ENCODE results near the gene SDF4. TPM values are rescaled to one million over a fixed set of nuclear protein-coding genes. Genes with fewer than 3 reads are reported as not detected.
"Not testable (repeated sequence)": the region's sequence is repeated elsewhere in the genome, so short reads cannot be mapped to it uniquely, and the experiment has no call there.

Gene SDF4
- total RNA-seq, 2 donors from 2014 or later, result 120 to 128 TPM

GRCh38 chr1:1178794-1179331, 52.9 kb downstream of the SDF4 start:
- peaks cover 0 to 7% of the 10 kb centered on the region in 2 donors for H3K27me3 ChIP-seq
- DNase-seq (ENCODE audit: low spot score), result no peak
- no peak for TF ChIP-seq CTCF (IDR thresholded peaks at IDR 0.05)

GRCh38 chr1:1177452-1178206, 54.2 kb downstream of the SDF4 start:
- H3K4me3 ChIP-seq, result no peak overlapping the region
- H3K27ac ChIP-seq, result no peak overlapping the region
- H3K27me3 ChIP-seq, result peaks cover 0 to 15% of the 10 kb centered on the region in 2 donors
- no peaks in the 10 kb centered on the region for H3K9me3 ChIP-seq
- no peak for TF ChIP-seq CTCF (IDR thresholded peaks at IDR 0.05)
- H3K4me1 ChIP-seq, result peaks cover 0 to 9% of the 10 kb centered on the region in 2 donors
- DNase-seq (ENCODE audit: low spot score), result no peak
- no peaks in the 10 kb centered on the region for H3K36me3 ChIP-seq

More at GRCh38 chr1:1178794-1179331, 52.9 kb downstream of the SDF4 start:
- Histone ChIP-seq H3K4me3 (no peak overlapping the region), H3K27ac (no peak overlapping the region), H3K36me3 (no peaks in the 10 kb centered on the region), H3K9me3 (no peaks in the 10 kb centered on the region), H3K4me1 (peaks cover 0 to 2% of the 10 kb centered on the region in 2 donors)

GRCh38 chr1:1176931-1177330, 54.9 kb downstream of the SDF4 start:
- Histone ChIP-seq H3K4me3 (no peak overlapping the region), H3K36me3 (no peaks in the 10 kb centered on the region), H3K4me1 (peaks cover 0 to 9% of the 10 kb centered on the region in 2 donors), H3K27ac (no peak overlapping the region), H3K27me3 (peaks cover 0 to 18% of the 10 kb centered on the region in 2 donors), H3K9me3 (no peaks in the 10 kb centered on the region)
- DNase-seq (ENCODE audit: low spot score), result no peak
- no peak for TF ChIP-seq CTCF (IDR thresholded peaks at IDR 0.05)

GRCh38 chr1:1176063-1176761, 55.6 kb downstream of the SDF4 start:
- H3K36me3 ChIP-seq; H3K9me3 ChIP-seq; H3K4me3 ChIP-seq; H3K27ac ChIP-seq; DNase-seq (ENCODE audit: low spot score); H3K4me1 ChIP-seq: not testable (repeated sequence)
- peaks cover 0 to 24% of the 10 kb centered on the region in 2 donors for H3K27me3 ChIP-seq

- Histone ChIP-seq H3K9me3 (no peaks in the 10 kb centered on the region), H3K27me3 (peaks cover 0 to 24% of the 10 kb centered on the region in 2 donors), H3K36me3 (no peaks in the 10 kb centered on the region), H3K4me1 (peaks cover 0 to 9% of the 10 kb centered on the region in 2 donors), H3K4me3 (no peak overlapping the region), H3K27ac (no peak overlapping the region)
- DNase-seq (ENCODE audit: low spot score), result no peak
- TF ChIP-seq CTCF (IDR thresholded peaks at IDR 0.05), result no peak
Measured at GRCh38 chr1:1175221-1176062, 56.4 kb downstream of the SDF4 start.
